ENCODE data around the gene PLXDC2.
"Not testable (repeated sequence)": the region's sequence is repeated elsewhere in the genome, so short reads cannot be mapped to it uniquely, and the experiment has no call there.

PLXDC2 gene

DNA sequence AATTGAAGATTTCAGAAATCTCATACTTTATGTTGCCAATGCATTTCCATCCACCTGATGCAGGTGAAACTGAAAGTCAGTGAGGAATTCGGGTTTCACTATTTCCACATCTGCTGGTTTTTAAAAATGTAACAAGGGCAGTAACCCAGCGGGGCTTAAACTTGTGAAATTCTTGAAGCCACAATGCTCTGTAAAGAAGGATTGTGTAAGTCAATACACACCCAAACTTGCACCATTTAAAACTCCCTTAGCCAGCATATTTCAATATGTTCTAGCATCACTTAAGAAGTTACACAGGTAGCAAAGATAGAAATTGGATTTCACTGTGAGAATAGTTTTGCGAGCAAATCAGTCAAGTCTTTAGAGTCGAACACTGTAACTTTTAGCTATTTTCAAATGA, 386.1 kb downstream of the PLXDC2 start:
- no peak for DNase-seq (ENCODE audit: low read depth)

- no peak for DNase-seq (ENCODE audit: low read depth)
Observed at GRCh38 chr10:20207653-20208052, 391.4 kb downstream of the PLXDC2 start.

GRCh38 chr10:20209098-20209497, 392.9 kb downstream of the PLXDC2 start:
- not testable (repeated sequence) for DNase-seq (ENCODE audit: low read depth)

DNA sequence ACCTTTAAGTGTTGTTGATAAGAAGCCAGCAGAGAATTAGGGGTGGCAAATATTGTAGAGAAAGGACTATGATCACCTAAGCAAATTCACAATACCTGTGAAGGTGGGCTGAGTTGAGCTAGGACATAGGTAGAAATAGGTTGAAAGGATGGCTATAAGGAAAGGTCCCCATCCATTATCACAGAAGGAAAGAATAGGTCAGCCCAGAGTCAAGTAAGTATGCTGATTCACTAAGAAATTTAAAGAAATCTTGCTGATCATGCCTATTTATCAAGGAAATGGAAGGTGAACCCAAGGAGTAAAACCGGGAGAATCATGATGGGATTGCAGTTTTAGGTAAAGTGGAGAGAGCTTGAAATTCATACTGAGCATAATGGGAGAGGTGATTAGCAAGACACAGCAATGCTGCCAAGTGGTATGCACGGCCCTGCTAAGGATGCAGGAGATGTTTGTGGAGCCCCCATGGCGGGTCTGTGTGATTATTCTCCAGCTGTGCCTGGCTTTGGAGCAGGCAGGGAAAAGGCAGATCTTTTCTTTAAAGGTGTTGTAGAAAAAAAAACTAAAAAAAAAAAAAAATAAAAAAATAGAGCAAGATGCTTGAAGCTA, 399.4 kb downstream of the PLXDC2 start:
- no peak for DNase-seq (ENCODE audit: low read depth)

DNA sequence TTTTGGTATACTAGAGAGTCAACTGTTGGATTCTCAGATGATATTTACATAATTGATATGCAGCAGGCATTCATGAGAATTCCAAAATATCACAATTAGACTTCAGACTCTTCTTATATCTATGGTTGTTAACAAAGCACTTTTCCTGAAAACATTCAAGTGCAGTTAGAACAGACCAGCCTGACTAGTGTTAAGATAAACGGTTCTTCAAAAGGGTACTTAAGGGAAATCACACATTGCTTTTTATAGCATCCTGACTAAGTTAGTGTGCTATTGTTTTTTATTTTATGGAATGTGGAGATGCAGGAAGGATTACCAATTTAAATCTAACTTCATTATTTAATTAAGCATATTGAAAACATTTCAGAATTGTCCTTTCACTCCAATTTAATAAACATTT, 405.1 kb downstream of the PLXDC2 start:
- DNase-seq (ENCODE audit: low read depth) = no peak

DNA sequence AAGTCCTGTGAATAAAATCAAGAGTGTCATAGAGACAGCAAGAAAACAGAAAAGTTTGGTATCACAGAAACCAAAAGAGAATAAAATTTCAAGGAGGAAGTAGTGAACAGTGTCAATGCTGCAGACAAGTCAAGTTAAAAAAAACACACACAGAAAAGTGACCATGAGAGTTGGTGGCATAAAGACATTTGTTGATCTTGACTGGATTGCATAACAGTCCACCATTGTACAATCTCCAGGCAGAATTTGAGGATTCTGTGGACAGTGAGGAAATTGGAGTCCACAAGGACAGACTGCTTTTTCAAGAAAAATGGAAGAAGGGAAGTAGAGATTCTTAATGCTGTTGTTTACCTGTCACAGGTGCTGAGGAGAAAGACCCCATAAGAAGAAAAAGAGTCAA, 412.5 kb downstream of the PLXDC2 start:
- DNase-seq (ENCODE audit: low read depth) = no peak

GRCh38 chr10:20232079-20232705, 416.0 kb downstream of the PLXDC2 start:
- DNase-seq (ENCODE audit: low read depth) = no peak

DNA sequence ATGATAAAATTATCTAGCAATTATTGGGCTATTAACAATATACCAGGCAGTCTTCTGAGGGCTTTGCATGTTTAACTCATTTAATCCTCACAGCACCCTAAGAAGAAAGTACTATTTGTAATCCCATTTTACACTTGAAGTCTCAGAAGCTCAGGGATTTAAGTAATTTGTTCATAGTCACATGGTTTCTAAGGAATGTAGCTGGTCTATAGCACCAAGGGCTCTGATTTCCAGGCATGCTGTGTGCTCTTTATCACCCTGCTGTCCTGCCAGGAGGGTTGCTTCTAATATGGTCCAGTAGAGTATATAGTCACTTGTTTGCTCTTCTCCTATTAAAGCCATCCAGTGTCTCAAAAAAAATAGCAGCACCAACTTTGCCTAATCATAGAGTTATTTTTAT, 417.2 kb downstream of the PLXDC2 start:
- no peak for DNase-seq (ENCODE audit: low read depth)

DNA sequence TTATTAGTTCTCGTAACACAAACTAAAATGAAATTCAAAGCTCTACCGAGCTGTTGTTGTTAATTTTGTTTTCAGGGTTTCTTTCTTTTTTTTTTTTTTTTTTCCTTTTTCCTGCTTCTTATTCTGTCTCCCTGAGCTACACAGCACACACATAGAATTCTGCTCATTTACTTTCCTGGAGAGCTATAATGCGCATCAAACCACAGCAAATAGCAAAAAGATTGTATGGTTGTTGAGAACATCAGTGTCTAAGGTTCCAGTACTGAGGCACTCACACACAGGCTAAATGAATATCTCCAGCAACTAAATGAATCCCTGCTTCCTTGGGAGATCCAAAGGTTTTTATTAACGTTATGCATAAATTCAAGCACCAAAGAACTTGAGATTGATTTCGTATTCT, 418.3 kb downstream of the PLXDC2 start:
- no peak for DNase-seq (ENCODE audit: low read depth)

DNA sequence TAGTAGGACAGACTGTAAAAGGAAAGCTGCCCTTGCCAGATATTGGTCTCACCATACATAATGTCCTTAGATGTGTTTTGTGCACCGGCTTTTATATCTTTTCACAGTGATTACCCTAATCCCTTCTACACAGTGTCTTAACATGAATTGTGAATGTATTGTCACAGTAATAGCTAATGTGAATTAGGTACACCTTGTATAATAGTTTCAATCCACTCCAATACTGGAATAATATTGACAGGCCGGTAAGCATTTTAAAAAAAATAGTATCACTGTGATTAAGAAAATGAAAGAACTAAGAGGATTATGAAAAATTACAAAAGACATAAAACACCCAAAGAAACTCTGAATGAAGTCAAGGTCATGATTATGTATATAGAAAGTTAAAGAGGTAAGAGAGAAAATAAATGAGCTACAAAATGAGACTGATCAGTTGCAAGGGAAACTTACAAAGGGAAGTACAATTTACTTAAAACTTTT, 420.9 kb downstream of the PLXDC2 start:
- no peak for DNase-seq (ENCODE audit: low read depth)

- DNase-seq (ENCODE audit: low read depth) = no peak
Observed at GRCh38 chr10:20237586-20237985, 421.4 kb downstream of the PLXDC2 start.

DNA sequence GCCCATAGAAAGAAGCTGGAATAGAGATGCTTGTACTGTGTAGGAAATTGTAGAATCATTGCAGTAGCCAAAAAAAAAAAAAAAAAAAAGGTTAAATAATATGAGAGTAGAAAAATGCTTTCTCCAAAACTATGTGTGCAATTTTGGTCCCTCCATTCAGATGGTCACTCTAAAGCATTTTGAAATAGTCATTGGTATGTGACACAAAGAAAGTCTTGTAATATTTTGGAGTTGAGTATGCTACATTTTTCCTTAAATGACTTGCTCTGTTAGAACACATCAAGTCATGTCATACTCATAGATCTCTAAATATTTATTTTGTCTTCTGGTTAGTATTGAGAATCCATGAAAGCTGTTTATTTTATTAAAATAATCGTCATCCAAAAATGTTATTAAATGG, 424.4 kb downstream of the PLXDC2 start:
- no peak for DNase-seq (ENCODE audit: low read depth)

- DNase-seq (ENCODE audit: low read depth) = no peak
Observed at GRCh38 chr10:20247454-20247853, 431.2 kb downstream of the PLXDC2 start.

DNA sequence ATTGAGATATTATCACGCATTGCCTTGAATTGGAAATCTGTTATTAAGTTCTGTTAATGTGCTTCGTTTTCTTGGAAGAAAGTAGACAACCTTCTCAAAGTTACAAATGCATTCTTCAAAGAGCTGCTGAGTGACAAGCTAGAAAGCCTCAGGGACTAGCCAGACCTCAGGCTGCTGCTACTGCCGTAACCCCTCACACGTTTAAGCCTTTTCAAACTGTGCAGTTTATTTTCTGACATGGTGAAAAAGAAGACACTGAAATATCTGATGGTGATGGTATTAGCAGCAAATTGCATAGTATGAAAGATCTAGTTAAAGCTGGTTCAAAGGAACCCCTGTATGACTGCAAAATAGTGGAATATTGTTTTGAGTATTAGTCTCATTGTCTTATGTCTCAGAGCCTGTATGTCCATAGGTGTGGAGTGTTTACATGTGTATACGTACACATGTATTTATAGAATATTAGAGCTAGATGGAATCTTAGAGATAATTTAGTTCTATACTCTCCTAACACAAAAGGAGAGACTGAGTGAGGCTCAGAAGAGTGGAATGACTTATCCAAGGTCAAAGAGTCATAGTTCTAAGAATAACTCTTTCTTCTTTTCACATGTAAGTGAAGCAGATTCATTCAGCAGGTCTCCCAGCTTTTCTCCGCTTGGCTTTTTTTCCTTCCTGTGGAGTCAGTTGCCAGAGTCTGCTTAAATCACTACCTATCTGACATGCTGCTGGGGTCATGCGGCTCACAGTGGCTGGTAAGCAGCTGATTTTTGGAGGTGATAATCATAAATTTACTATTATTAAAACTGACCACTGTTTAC, 431.9 kb downstream of the PLXDC2 start:
- no peak for DNase-seq (ENCODE audit: low read depth)

DNA sequence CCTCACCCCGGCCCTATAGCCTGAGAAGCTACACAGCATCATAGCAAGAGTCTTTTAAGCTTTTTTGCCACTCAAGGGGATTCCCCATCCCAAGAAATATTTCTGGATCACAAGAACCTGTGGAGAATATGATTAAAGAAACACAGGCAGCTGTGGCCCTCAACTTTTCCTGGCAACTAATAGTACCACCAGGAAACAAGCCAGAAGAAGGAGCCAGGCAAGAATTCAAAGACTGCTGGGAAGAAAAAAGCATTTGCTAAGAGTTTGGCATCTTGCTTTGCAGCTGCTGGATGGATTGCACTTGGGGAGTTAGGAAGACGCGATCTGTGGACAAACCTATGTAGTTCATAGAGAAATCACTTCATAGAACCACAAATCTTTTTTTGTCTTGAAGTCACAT, 437.8 kb downstream of the PLXDC2 start:
- peak; percentile 26 for DNase-seq (ENCODE audit: low read depth)

DNA sequence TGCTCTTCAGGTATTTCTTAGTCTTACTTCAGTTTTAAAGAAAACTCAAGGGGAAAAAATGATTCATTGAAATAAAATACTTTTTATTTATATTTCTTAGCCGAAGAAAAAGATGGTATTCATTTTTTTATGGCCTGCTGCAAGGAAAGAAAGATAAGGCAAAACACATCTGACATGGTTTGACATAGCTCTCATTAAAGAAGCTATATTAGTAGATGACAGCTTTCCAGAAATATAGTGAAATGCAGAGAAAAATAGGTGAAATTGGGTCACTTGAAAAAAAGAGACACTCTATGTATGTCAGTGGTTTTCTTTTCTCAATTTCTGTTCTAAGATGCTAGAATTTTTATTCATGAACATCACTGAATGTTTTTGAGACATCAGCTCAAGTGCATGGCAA, 438.3 kb downstream of the PLXDC2 start:
- no peak for DNase-seq (ENCODE audit: low read depth)

GRCh38 chr10:20256969-20257368, 440.7 kb downstream of the PLXDC2 start:
- DNase-seq (ENCODE audit: low read depth) = no peak

- no peak for DNase-seq (ENCODE audit: low read depth)
Observed at GRCh38 chr10:20257422-20257821, 441.2 kb downstream of the PLXDC2 start.

- no peak for DNase-seq (ENCODE audit: low read depth)
Observed at GRCh38 chr10:20265146-20265545, 448.9 kb downstream of the PLXDC2 start.

GRCh38 chr10:20267734-20268133, 451.5 kb downstream of the PLXDC2 start:
- DNase-seq (ENCODE audit: low read depth) = no peak

- no peak for DNase-seq (ENCODE audit: low read depth)
Observed at GRCh38 chr10:20271490-20271889, 455.3 kb downstream of the PLXDC2 start.

DNA sequence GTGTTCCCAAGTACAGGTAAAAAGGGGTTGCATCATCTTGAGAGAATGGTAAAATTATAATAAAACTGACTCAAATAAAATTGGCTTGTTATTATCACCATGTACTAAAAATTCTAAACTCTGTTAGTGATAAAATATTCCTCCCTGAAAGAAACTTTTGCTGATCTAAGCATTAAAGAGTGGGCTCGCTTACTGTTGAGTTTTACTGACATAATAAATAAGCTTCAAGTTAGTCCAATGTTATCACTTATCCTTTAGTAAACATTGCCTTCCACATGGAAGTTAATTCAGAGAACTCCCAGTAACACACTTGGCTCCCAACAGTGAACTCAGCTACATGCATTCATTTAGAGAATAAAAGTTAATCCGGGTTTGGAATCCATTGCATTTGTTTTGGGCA, 456.4 kb downstream of the PLXDC2 start:
- no peak for DNase-seq (ENCODE audit: low read depth)

DNA sequence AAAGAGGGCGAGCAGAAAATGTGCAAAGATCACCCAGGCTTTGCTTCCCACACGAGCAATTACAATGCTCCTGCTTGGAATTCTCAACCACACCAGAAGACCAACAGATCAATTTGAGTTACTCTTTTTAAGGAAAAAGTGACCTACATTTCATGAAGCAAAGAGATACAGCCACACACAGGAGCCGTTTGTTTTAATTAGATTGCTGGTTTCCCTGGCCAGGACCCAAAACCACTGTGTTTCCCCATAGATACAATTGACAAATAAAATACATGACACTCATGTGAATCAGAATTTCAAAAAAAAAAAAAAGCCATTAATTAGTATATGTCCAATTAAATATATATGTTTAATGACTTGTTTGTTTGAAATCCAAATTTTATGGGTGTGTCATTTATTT, 458.3 kb downstream of the PLXDC2 start:
- no peak for DNase-seq (ENCODE audit: low read depth)

All from stromal cell of bone marrow (primary cell).